ENCODE data around the gene PDGFA.

The PDGFA gene

GRCh38 chr7:463362-463781, 56.3 kb downstream of the PDGFA start:
- Histone ChIP-seq H3K27ac (no peak overlapping the region), H3K9ac (no peak overlapping the region), H2AFZ (no peak overlapping the region), H3K36me3 (ENCODE audit: control insufficient read depth, insufficient read depth, low read length) (no peaks in the 10 kb centered on the region), H3K9me3 (ENCODE audit: control insufficient read depth, low read length) (no peaks in the 10 kb centered on the region), H3K4me1 (no peaks in the 10 kb centered on the region), H3K4me2 (ENCODE audit: low read length) (no peak overlapping the region), H3K27me3 (ENCODE audit: control insufficient read depth, insufficient read depth, low read length) (no peaks in the 10 kb centered on the region), H3K79me2 (no peaks in the 10 kb centered on the region), H3K4me3 (ENCODE audit: low read depth, low read length) (no peak overlapping the region)
- TF ChIP-seq CTCF (IDR thresholded peaks at IDR 0.05): no peak

- Histone ChIP-seq H3K79me2 (no peaks in the 10 kb centered on the region), H3K9me3 (ENCODE audit: control insufficient read depth, low read length) (no peaks in the 10 kb centered on the region), H2AFZ (no peak overlapping the region), H3K27ac (no peak overlapping the region), H3K4me1 (no peaks in the 10 kb centered on the region), H3K4me2 (ENCODE audit: low read length) (no peak overlapping the region), H3K27me3 (ENCODE audit: control insufficient read depth, insufficient read depth, low read length) (no peaks in the 10 kb centered on the region), H3K36me3 (ENCODE audit: control insufficient read depth, insufficient read depth, low read length) (no peaks in the 10 kb centered on the region), H3K9ac (no peak overlapping the region), H3K4me3 (ENCODE audit: low read depth, low read length) (no peak overlapping the region)
- TF ChIP-seq CTCF (IDR thresholded peaks at IDR 0.05): no peak
Observed at GRCh38 chr7:462173-463103, 57.2 kb downstream of the PDGFA start.

GRCh38 chr7:461453-462172, 58.0 kb downstream of the PDGFA start:
- no peaks in the 10 kb centered on the region for H3K4me1 ChIP-seq
- no peaks in the 10 kb centered on the region for H3K9me3 ChIP-seq (ENCODE audit: control insufficient read depth, low read length)
- no peak overlapping the region for H2AFZ ChIP-seq
- no peak for TF ChIP-seq CTCF (IDR thresholded peaks at IDR 0.05)
- no peaks in the 10 kb centered on the region for H3K36me3 ChIP-seq (ENCODE audit: control insufficient read depth, insufficient read depth, low read length)
- H3K27me3 ChIP-seq (ENCODE audit: control insufficient read depth, insufficient read depth, low read length): no peaks in the 10 kb centered on the region
- no peak overlapping the region for H3K9ac ChIP-seq
- no peaks in the 10 kb centered on the region for H3K79me2 ChIP-seq
- H3K27ac ChIP-seq: no peak overlapping the region
- no peak overlapping the region for H3K4me3 ChIP-seq (ENCODE audit: low read depth, low read length)
- no peak overlapping the region for H3K4me2 ChIP-seq (ENCODE audit: low read length)

- no peak for TF ChIP-seq CTCF (IDR thresholded peaks at IDR 0.05)
- H3K4me1 ChIP-seq: no peaks in the 10 kb centered on the region
- no peaks in the 10 kb centered on the region for H3K27me3 ChIP-seq (ENCODE audit: control insufficient read depth, insufficient read depth, low read length)
- no peak overlapping the region for H3K9ac ChIP-seq
- H3K9me3 ChIP-seq (ENCODE audit: control insufficient read depth, low read length): no peaks in the 10 kb centered on the region
- H3K4me2 ChIP-seq (ENCODE audit: low read length): no peak overlapping the region
- H3K4me3 ChIP-seq (ENCODE audit: low read depth, low read length): no peak overlapping the region
- no peak overlapping the region for H3K27ac ChIP-seq
- no peaks in the 10 kb centered on the region for H3K79me2 ChIP-seq
- H3K36me3 ChIP-seq (ENCODE audit: control insufficient read depth, insufficient read depth, low read length): no peaks in the 10 kb centered on the region
- no peak overlapping the region for H2AFZ ChIP-seq
Observed at GRCh38 chr7:461117-461452, 58.6 kb downstream of the PDGFA start.
